H1 (cell line): ENCODE data around the gene COMT. TPM values are rescaled to one million over a fixed set of nuclear protein-coding genes. Genes with fewer than 3 reads are reported as not detected.

Source experiments
- CREB1 ChIP-seq: IDR thresholded peaks from 2 replicates; pipeline ENCODE4 v1.6.1; 2012; ENCODE audit warnings: inconsistent platforms
- JUN ChIP-seq: IDR thresholded peaks from 2 replicates; pipeline ENCODE4 v1.6.1; 2011; ENCODE audit warnings: low read depth, mild to moderate bottlenecking, improper control_type of control experiment, low read length
- SIN3A ChIP-seq, 2 experiments: IDR thresholded peaks in 1 of 2; conservative IDR thresholded peaks in 1 of 2; 2 replicates each; pipeline ENCODE4 v1.6.1; 2011 to 2012; ENCODE audit warnings: low read length in 2 of 2, improper control_type of control experiment in 1 of 2, low read depth in 1 of 2, mild to moderate bottlenecking in 1 of 2
- TAF7 ChIP-seq: optimal IDR thresholded peaks from 2 replicates; pipeline ENCODE3; 2011; ENCODE audit warnings: low read depth, mild to moderate bottlenecking, inconsistent platforms, low read length, moderate library complexity, borderline replicate concordance
- polyA plus RNA-seq, 7 experiments: library from polyadenylated mRNA; depleted of rRNA in 3 of 7; stranded (reverse) in 5 of 7; unstranded in 2 of 7; fragments of >200 nt in 5 of 7; fragments of 200-250 nt in 2 of 7; gene quantifications; 1 replicate in 5 of 7; 2 replicates in 1 of 7; 4 replicates in 1 of 7; pipeline versions ENCODE4 v1.2.1 to v1.2.3, GENCODE V29; 2011 to 2013; ENCODE audit warnings: missing spikeins in 2 of 7, mixed read lengths in 2 of 7
- total RNA-seq: library from RNA; stranded (reverse); fragmentation: NEBNext Ultra II Directional; extraction: Animal tissue kit (Norgen Biotek cat#: 25700); gene quantifications from 2 replicates; pipeline ENCODE4 v1.2.1, GENCODE V29; 2021

Gene COMT
- total and polyA plus RNA-seq, 2 of the 8 experiments (the other 6 are each of a cell fraction or from before 2014, with no cell fraction given) = 15.2 to 33.7 TPM

GRCh38 chr22:19916941-19917340, 24.6 kb upstream of the COMT start (continued):
- TF ChIP-seq JUN = no peak
- no peak for TF ChIP-seq CREB1
- TF ChIP-seq TAF7 = no peak
- TF ChIP-seq SIN3A (conservative IDR thresholded peaks at IDR 0.05 in 1 of 2, IDR thresholded peaks at IDR 0.05 in 1 of 2; ENCODE audit: low read depth in 1 of 2, low read length in 2 of 2) = no peak
